ENCODE measurements around the gene MINK1. TPM values are rescaled to one million over a fixed set of nuclear protein-coding genes. Genes with fewer than 3 reads are reported as not detected.

MINK1 gene
- total and polyA plus RNA-seq, 2 of the 8 experiments (the other 6 are each of a cell fraction or from before 2014, with no cell fraction given) = 26.9 to 77.7 TPM

DNA sequence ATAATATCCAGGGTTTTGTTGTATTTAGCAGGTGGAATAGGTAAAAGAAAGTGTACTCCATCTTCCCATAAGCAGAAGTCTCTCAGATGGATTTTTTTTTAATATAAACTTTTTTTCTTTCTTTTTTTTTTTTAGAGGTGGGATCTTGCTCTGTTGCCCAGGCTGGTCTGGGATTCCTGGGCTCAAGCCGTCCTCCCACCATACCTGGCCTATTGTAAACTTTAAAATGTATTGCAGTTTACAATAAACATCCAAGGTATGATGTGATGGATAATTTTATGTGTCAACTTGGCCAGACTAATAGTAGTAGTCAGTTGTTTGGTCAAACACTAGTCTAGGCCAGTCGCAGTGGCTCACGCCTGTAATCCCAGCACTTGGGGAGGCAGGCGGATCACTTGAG is 88.2 kb downstream of the MINK1 start:
- no peak overlapping the region for H4K91ac ChIP-seq (replicated peaks; ENCODE audit: insufficient read length, low read length)
- no peaks in the 10 kb centered on the region for H3K79me2 ChIP-seq (ENCODE audit: control insufficient read depth in 1 of 2, insufficient read depth in 2 of 2, low read length in 2 of 2)
- H2AK5ac ChIP-seq (ENCODE audit: low read depth, low read length) = no peak overlapping the region
- no peak for DNase-seq (ENCODE audit: low read depth in 1 of 2, low spot score in 2 of 2)
- H3K23me2 ChIP-seq (ENCODE audit: low read depth, low read length) = no peaks in the 10 kb centered on the region
- H3K4me1 ChIP-seq (replicated peaks in 1 of 4; ENCODE audit: control insufficient read depth in 3 of 4, insufficient read depth in 4 of 4, low read length in 3 of 4) = peaks cover 0 to 5% (median 1%) of the 10 kb centered on the region in 4 experiments; a peak in 2 of 7 replicates
- H2BK15ac ChIP-seq (ENCODE audit: low read length) = no peak overlapping the region
- CTCF ChIA-PET (ENCODE audit: partially characterized antibody) = interaction anchor here (1.2 to 5.5 kb wide), 2 partner anchors 12 to 59 kb away, joined by 6 to 33 read pairs; no protein-coding TSS in a partner anchor
- POLR2A ChIA-PET (ENCODE audit: partially characterized antibody) = interaction anchor here (0.6 to 3.5 kb wide), 9 partner anchors 8 to 184 kb away, joined by 3 to 23 read pairs (median 4); partner anchors contain the start of genes GP1BA, PFN1 and RNF167
- no peak overlapping the region for H4K5ac ChIP-seq (ENCODE audit: insufficient read length, low read depth, low read length)
- H3K23ac ChIP-seq (ENCODE audit: insufficient read length) = no peak overlapping the region
- H3K4me2 ChIP-seq (ENCODE audit: insufficient read depth in 1 of 2, low read depth in 2 of 2, low read length in 2 of 2) = no peak overlapping the region
- H2BK5ac ChIP-seq (ENCODE audit: low read depth, low read length) = no peak overlapping the region
- H3K14ac ChIP-seq (ENCODE audit: insufficient read length) = no peak overlapping the region
- H4K20me1 ChIP-seq (replicated peaks in 1 of 2; ENCODE audit: control insufficient read depth in 1 of 2, insufficient read depth in 2 of 2, low read length in 2 of 2) = no peaks in the 10 kb centered on the region
- no peaks in the 10 kb centered on the region for H3K36me3 ChIP-seq (ENCODE audit: control insufficient read depth in 2 of 4, insufficient read depth in 4 of 4, low read length in 3 of 4)
- H3K27ac ChIP-seq (ENCODE audit: low read depth, low read length) = no peak overlapping the region
- H3K4me3 ChIP-seq (ENCODE audit: extremely low read depth in 1 of 4, insufficient read depth in 2 of 4, low read depth in 3 of 4, low read length in 4 of 4) = no peak overlapping the region
- no peak for FAIRE-seq
- WGBS, 2 experiments (ENCODE audit: extremely low coverage in 1 of 2, insufficient coverage in 1 of 2, insufficient read length in 1 of 2, insufficient replicate concordance in 2 of 2, low coverage in 1 of 2, low lambda C conversion rate in 2 of 2, missing lambda C conversion rate in 1 of 2) = 94% methylated on average over 4 of the region's 4 CpGs; no CpG with 5 or more reads in 1 of the 2 experiments
- H3K56ac ChIP-seq (replicated peaks; ENCODE audit: insufficient read length, low read depth, low read length) = no peak overlapping the region
- no peak overlapping the region for H2BK12ac ChIP-seq (ENCODE audit: low read depth, low read length)
- no peak overlapping the region for H2BK120ac ChIP-seq (replicated peaks; ENCODE audit: low read depth, low read length)
- no peak overlapping the region for H3K9ac ChIP-seq (replicated peaks in 1 of 4; ENCODE audit: extremely low read depth in 1 of 4, low read depth in 3 of 4, low read length in 3 of 4)
- H4K8ac ChIP-seq (ENCODE audit: extremely low read depth, insufficient read depth, low read length) = no peak overlapping the region
- H2BK20ac ChIP-seq (ENCODE audit: low read length) = no peak overlapping the region
- no peaks in the 10 kb centered on the region for H3K9me3 ChIP-seq (ENCODE audit: insufficient read depth in 2 of 2, low read depth in 1 of 2, low read length in 1 of 2)
- no peaks in the 10 kb centered on the region for H3K27me3 ChIP-seq (replicated peaks in 1 of 4; ENCODE audit: control insufficient read depth in 3 of 4, extremely low read depth in 1 of 4, insufficient read depth in 3 of 4, low read length in 3 of 4)
- H3K4ac ChIP-seq (replicated peaks; ENCODE audit: insufficient read length, low read depth, low read length) = no peak overlapping the region
- H3K18ac ChIP-seq (ENCODE audit: extremely low read depth, low read length) = no peak overlapping the region
- H2AFZ ChIP-seq (ENCODE audit: low read length) = no peak overlapping the region
- no peaks in the 10 kb centered on the region for H3K79me1 ChIP-seq (ENCODE audit: low read depth, low read length)
